Ovary (tissue), 3 donors: Measurements from ENCODE around the gene KRTAP9-9.

Experiments used
- CTCF ChIP-seq, 3 donors: fragments of 450-650 bp in 2 of 3; fragments of 200-600 bp in 1 of 3; IDR thresholded peaks; one replicate each; pipeline versions ENCODE4 v1.5.1 to v1.8.0; 2016 to 2022; ENCODE audit warnings: antibody characterized with exemption in 3 of 3, mild to moderate bottlenecking in 1 of 3
- EP300 ChIP-seq: sonication (generic); formaldehyde crosslinking; IDR thresholded peaks from one replicate; pipeline ENCODE4 v1.6.1; 2017; ENCODE audit warnings: antibody characterized with exemption
- donor health status: DM: no; HTN: no; CAD: no.

DNA sequence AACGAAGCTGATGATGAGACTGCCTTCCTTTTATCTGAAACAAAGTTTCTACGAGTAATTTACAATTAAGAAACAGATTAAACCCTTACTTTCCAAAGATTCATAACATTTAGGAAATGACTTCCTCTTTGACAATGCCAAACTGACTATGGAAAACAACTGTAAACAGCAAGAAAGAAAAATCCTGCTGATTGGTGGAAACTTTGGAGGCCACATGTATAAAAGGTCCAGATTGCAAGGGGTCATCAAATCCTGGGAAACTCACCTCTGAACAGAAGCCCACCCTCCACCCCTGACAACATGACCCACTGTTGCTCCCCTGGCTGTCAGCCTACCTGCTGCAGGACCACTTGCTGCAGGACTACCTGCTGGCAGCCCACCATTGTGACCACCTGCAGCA, 9.9 kb downstream of the KRTAP9-9 start, which contains the start of gene KRTAP9-6:
- TF ChIP-seq EP300: no peak
- no peak for TF ChIP-seq CTCF (IDR thresholded peaks at IDR 0.05)
